Measurements from ENCODE around the gene HTATIP2.
A peak's percentile ranks its signal among the peaks of the same experiment; 100 is the strongest.

Gene HTATIP2

DNA sequence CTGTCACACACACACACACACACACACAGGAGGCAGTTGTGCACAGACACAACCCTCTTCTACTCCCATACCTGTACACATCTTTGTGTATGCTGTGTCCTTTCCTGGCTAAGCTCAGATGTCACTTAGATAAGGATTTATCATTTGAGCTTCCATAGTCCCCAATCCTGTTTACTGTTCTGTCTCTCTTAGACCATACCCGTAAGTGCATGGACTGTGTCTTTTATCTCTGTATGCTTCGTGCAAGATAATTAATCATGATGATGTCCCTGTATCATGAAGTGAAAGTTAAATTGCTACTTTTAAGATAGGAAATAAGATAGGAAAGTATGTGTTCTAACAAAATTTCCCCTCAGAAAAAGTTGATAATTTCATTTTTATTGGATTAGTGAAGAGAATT lies 54.3 kb downstream of the HTATIP2 start:
- ATAC-seq, result no peak

DNA sequence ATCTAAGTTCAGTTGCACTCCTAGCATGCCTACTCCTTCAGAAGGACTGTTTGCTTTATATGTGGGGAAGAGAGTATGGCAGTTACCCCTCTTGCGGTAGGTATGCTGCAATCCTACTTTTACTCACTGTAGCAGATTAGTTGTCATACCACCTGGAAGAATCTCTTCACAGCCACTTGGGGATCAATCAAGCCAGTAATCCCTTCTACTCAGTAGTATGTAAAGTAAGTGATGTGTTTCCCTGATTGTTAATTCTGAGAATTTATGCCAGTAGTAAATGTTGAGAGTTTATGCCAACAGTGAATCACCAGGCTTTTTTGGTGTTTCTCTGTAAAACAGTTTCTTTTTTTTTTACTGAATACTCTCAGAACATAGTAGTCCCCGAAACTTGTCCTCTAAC lies 58.4 kb downstream of the HTATIP2 start:
- ATAC-seq, result no peak

More for the DNA sequence above, 54.3 kb downstream of the HTATIP2 start:
- TF ChIP-seq OSR1 (CRISPR knock-in tag; IDR thresholded peaks at IDR 0.05) (no peak), ZFP3 (CRISPR knock-in tag; IDR thresholded peaks at IDR 0.05) (no peak), ZNF8 (CRISPR knock-in tag; IDR thresholded peaks at IDR 0.05) (no peak), RARB (CRISPR knock-in tag; IDR thresholded peaks at IDR 0.05) (no peak), ISL1 (CRISPR knock-in tag; IDR thresholded peaks at IDR 0.05) (peak; percentile 63), TCF4 (CRISPR knock-in tag; IDR thresholded peaks at IDR 0.05; ENCODE audit: borderline replicate concordance) (peak; percentile 17; the same call in 1 of the 2 replicates), ZNF565 (CRISPR knock-in tag; conservative IDR thresholded peaks at IDR 0.05; ENCODE audit: low read depth) (no peak), GLIS3 (CRISPR knock-in tag; IDR thresholded peaks at IDR 0.05) (no peak), CSDC2 (CRISPR knock-in tag; IDR thresholded peaks at IDR 0.05) (no peak), ZNF70 (CRISPR knock-in tag; IDR thresholded peaks at IDR 0.05) (no peak), PPARA (CRISPR knock-in tag; IDR thresholded peaks at IDR 0.05; ENCODE audit: borderline replicate concordance) (no peak), ZFP30 (CRISPR knock-in tag; IDR thresholded peaks at IDR 0.05) (no peak)
- TF ChIP-seq, protein P1, sequence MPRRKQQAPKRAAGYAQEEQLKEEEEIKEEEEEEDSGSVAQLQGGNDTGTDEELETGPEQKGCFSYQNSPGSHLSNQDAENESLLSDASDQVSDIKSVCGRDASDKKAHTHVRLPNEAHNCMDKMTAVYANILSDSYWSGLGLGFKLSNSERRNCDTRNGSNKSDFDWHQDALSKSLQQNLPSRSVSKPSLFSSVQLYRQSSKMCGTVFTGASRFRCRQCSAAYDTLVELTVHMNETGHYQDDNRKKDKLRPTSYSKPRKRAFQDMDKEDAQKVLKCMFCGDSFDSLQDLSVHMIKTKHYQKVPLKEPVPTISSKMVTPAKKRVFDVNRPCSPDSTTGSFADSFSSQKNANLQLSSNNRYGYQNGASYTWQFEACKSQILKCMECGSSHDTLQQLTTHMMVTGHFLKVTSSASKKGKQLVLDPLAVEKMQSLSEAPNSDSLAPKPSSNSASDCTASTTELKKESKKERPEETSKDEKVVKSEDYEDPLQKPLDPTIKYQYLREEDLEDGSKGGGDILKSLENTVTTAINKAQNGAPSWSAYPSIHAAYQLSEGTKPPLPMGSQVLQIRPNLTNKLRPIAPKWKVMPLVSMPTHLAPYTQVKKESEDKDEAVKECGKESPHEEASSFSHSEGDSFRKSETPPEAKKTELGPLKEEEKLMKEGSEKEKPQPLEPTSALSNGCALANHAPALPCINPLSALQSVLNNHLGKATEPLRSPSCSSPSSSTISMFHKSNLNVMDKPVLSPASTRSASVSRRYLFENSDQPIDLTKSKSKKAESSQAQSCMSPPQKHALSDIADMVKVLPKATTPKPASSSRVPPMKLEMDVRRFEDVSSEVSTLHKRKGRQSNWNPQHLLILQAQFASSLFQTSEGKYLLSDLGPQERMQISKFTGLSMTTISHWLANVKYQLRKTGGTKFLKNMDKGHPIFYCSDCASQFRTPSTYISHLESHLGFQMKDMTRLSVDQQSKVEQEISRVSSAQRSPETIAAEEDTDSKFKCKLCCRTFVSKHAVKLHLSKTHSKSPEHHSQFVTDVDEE (CRISPR knock-in tag; IDR thresholded peaks at IDR 0.05), result peak; percentile 68; the same call in 1 of the 2 replicates

DNA sequence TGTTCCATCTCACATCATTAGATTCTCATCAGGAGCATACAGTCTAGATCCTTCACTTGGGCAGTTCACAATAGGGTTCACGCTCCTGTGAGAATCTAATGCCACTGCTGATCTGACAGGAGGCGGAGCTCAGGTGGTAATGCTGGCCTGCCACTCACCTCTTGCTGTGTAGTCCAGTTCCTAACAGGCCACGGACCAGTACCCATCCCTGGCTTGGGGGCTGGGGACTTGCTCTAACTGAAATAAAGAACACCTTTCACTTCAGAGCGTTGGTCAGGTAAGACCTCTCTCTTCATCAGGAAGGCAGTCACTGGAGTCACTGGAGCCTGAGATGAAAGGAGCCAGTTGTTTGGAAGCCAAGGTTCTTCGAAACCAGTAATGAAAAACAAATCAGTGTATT lies 65.7 kb downstream of the HTATIP2 start:
- ATAC-seq, result no peak
- TF ChIP-seq ESRRG (CRISPR knock-in tag; IDR thresholded peaks at IDR 0.05) (no peak), ZNF8 (CRISPR knock-in tag; IDR thresholded peaks at IDR 0.05) (no peak), ZFP3 (CRISPR knock-in tag; IDR thresholded peaks at IDR 0.05) (no peak), ZFP30 (CRISPR knock-in tag; IDR thresholded peaks at IDR 0.05) (no peak), GLIS3 (CRISPR knock-in tag; IDR thresholded peaks at IDR 0.05) (no peak), ARNTL (CRISPR knock-in tag; IDR thresholded peaks at IDR 0.05; ENCODE audit: borderline replicate concordance, low read depth) (no peak), TOX (CRISPR knock-in tag; IDR thresholded peaks at IDR 0.05; ENCODE audit: borderline replicate concordance) (no peak), CSDC2 (CRISPR knock-in tag; IDR thresholded peaks at IDR 0.05) (no peak), OSR1 (CRISPR knock-in tag; IDR thresholded peaks at IDR 0.05) (no peak)
- TF ChIP-seq, protein P2, sequence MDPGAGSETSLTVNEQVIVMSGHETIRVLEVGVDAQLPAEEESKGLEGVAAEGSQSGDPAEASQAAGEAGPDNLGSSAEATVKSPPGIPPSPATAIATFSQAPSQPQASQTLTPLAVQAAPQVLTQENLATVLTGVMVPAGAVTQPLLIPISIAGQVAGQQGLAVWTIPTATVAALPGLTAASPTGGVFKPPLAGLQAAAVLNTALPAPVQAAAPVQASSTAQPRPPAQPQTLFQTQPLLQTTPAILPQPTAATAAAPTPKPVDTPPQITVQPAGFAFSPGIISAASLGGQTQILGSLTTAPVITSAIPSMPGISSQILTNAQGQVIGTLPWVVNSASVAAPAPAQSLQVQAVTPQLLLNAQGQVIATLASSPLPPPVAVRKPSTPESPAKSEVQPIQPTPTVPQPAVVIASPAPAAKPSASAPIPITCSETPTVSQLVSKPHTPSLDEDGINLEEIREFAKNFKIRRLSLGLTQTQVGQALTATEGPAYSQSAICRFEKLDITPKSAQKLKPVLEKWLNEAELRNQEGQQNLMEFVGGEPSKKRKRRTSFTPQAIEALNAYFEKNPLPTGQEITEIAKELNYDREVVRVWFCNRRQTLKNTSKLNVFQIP (CRISPR knock-in tag; IDR thresholded peaks at IDR 0.05; ENCODE audit: borderline replicate concordance, low read depth), result no peak
- TF ChIP-seq, protein P3, sequence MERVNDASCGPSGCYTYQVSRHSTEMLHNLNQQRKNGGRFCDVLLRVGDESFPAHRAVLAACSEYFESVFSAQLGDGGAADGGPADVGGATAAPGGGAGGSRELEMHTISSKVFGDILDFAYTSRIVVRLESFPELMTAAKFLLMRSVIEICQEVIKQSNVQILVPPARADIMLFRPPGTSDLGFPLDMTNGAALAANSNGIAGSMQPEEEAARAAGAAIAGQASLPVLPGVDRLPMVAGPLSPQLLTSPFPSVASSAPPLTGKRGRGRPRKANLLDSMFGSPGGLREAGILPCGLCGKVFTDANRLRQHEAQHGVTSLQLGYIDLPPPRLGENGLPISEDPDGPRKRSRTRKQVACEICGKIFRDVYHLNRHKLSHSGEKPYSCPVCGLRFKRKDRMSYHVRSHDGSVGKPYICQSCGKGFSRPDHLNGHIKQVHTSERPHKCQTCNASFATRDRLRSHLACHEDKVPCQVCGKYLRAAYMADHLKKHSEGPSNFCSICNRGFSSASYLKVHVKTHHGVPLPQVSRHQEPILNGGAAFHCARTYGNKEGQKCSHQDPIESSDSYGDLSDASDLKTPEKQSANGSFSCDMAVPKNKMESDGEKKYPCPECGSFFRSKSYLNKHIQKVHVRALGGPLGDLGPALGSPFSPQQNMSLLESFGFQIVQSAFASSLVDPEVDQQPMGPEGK (CRISPR knock-in tag; IDR thresholded peaks at IDR 0.05; ENCODE audit: borderline replicate concordance), result no peak
- TF ChIP-seq, protein P4, sequence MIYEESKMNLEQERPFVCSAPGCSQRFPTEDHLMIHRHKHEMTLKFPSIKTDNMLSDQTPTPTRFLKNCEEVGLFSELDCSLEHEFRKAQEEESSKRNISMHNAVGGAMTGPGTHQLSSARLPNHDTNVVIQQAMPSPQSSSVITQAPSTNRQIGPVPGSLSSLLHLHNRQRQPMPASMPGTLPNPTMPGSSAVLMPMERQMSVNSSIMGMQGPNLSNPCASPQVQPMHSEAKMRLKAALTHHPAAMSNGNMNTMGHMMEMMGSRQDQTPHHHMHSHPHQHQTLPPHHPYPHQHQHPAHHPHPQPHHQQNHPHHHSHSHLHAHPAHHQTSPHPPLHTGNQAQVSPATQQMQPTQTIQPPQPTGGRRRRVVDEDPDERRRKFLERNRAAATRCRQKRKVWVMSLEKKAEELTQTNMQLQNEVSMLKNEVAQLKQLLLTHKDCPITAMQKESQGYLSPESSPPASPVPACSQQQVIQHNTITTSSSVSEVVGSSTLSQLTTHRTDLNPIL (CRISPR knock-in tag; IDR thresholded peaks at IDR 0.05; ENCODE audit: low read depth), result no peak
- TF ChIP-seq, protein P5, sequence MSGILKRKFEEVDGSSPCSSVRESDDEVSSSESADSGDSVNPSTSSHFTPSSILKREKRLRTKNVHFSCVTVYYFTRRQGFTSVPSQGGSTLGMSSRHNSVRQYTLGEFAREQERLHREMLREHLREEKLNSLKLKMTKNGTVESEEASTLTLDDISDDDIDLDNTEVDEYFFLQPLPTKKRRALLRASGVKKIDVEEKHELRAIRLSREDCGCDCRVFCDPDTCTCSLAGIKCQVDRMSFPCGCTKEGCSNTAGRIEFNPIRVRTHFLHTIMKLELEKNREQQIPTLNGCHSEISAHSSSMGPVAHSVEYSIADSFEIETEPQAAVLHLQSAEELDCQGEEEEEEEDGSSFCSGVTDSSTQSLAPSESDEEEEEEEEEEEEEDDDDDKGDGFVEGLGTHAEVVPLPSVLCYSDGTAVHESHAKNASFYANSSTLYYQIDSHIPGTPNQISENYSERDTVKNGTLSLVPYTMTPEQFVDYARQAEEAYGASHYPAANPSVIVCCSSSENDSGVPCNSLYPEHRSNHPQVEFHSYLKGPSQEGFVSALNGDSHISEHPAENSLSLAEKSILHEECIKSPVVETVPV (CRISPR knock-in tag; IDR thresholded peaks at IDR 0.05), result no peak

More for the DNA sequence above, 58.4 kb downstream of the HTATIP2 start:
- TF ChIP-seq, protein P5 (CRISPR knock-in tag; IDR thresholded peaks at IDR 0.05), result no peak
- TF ChIP-seq GLIS3 (CRISPR knock-in tag; IDR thresholded peaks at IDR 0.05) (no peak), CSDC2 (CRISPR knock-in tag; IDR thresholded peaks at IDR 0.05) (no peak), TOX (CRISPR knock-in tag; IDR thresholded peaks at IDR 0.05; ENCODE audit: borderline replicate concordance) (no peak)
- TF ChIP-seq, protein P4 (CRISPR knock-in tag; IDR thresholded peaks at IDR 0.05; ENCODE audit: low read depth), result no peak
- TF ChIP-seq, protein P3 (CRISPR knock-in tag; IDR thresholded peaks at IDR 0.05; ENCODE audit: borderline replicate concordance), result no peak

Data from SK-N-SH treated with all-trans-retinoic acid at 6 μM for 48 hours (cell line).